ENCODE results near the gene KRT33A.
"Not testable (repeated sequence)": the region's sequence is repeated elsewhere in the genome, so short reads cannot be mapped to it uniquely, and the experiment has no call there.

Gene KRT33A

DNA sequence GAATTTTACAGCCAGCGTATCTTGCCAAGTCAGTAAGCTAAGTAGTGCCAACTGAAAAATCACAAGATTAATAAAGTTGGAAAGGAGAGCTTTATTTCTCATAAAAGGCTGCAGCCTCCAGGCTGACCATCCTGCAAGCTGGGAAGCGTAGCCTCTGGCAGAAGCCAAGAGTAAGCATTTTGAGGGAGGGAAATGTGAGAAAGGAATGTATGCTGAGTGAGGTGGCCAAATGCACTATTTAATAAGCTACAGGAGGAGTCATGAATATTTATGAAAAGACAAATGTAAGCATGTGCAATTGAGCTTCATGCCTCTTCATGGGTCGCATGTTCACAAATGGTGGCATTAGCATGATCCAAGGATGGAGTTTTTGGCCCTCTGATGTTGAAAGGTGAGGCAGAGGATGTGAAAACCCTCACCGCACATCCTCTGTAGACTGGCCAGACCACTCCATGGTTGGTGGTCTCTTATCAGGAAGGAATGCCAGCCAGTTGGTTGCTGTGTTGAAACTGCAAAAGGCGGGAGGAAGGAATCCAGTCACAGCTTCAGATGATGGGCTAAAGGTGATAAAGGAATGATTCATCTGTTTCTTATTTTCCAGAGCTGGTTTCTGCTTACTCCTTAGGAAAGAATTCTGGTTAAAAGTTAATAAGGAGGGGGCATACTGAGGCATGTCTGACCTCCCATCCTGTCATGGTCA, 9.8 kb upstream of the KRT33A start:
- no peak for DNase-seq

GRCh38 chr17:41354536-41354935, 3.9 kb upstream of the KRT33A start:
- DNase-seq: no peak

DNA sequence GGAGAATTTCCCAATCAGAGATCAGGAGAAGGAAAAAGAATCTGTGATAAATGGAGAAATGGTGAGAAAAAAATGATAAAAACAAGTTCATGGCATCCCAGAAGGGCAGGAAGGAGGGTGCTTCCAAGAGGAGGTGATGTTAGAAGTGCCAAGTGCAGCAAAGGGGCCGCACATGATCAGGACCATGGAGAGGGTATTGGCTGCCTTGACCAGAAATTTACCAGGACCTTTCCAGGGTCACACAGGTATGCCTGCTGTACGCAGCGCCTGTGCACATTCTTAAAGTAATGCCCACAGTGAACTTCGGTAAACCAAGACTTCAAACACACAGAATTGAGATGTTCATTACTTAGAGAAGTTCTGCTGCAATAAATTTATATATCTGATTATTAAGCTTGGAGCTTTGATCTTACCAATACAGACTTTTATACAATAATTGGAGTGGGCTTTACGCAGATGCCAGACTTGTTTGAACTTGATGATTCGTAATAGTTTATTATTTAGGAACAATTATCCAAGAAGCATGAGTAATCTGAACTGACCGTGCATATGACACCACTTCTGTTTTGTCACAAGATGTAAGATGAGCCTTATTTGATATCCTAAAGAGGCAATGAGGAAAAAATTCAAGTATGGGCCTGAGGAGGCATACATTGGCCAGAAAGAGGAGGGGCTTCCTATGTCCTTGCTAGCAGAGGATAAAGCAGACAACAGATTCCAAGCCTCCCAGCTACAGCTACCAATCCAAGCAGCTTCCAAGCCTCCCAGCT, 2.2 kb upstream of the KRT33A start:
- no peak for DNase-seq

DNA sequence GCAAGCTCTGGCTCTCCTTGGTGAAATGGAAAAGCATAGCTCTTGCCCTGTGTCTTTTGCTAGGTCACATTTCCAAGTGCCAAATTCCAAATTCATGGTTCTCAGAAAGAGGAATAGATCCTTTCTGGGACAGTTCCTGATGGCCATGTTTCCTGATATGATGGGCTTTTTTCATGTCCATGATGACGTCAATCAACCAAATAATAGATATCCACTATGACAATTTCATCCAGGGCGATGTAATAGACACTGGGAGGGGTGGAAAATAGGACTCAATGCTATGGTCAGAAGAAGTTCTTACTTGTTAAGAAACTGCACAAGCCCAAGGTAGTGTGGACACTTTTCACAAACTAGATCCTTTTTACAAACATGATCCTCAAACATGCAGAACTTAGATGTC, 549 bp upstream of the KRT33A start:
- DNase-seq: no peak

- DNase-seq: no peak
Measured at GRCh38 chr17:41347869-41348760, 2.5 kb downstream of the KRT33A start.

DNA sequence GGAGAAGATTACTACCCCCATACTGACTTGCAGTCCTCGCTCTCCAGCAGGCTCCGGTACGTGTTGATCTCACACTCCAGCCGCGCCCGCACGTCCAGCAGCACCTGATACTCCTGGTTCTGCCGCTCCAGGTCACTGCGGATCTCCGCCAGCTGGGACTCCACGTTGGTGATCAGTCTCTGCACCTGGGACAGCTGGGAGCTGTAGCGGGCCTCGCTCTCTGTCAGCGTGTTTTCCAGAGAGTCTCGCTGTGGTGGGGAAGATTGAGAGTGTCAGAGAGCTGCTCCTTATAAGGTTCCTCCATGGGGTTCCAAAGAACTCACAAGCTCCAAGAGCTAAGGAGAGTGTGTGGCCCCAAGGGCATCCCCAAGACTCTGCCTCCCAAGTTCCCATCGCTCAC, 4.2 kb downstream of the KRT33A start:
- DNase-seq: not testable (repeated sequence)

DNA sequence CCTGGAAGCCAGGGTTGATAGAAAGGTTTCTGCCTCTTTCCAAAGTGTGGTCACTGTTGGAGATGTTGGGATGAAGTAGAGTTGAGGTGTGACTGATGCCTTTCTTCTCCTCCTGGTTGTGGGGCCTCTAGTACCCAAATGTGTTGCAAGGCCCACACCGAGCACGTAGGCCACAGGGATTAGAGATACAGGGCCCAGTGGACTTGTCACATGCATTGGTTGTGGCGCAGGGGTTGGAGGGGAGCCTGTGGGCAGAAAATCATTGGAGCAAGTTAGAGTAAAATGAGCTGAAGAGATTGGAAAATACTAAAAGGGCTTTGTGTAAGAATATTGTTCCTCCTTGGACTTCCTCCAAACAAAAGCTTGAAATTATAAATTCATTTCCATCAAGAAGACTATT, 4.6 kb downstream of the KRT33A start:
- no peak for DNase-seq

DNA sequence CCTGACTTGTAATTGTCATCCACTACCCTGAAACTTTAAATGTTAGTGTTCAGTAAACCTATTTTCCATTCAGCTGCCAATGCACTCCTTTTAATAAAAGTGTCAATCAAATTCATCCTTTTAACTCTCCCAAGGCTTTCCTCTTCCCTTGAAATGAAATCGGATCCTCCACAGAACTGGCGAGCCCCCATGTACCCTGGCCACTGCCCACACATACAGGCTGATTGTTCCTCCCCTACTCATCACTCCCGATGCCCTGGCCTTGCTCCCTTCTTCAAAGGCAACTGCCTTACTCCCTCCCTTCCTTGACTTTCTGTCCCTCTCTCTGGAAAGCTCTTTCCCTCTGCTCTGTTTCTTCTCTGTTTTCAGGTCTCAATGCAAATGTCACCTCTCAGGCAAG, 7.6 kb downstream of the KRT33A start:
- DNase-seq: no peak

- peak; percentile 55 for DNase-seq
Measured at GRCh38 chr17:41340934-41341861, 9.4 kb downstream of the KRT33A start.

DNA sequence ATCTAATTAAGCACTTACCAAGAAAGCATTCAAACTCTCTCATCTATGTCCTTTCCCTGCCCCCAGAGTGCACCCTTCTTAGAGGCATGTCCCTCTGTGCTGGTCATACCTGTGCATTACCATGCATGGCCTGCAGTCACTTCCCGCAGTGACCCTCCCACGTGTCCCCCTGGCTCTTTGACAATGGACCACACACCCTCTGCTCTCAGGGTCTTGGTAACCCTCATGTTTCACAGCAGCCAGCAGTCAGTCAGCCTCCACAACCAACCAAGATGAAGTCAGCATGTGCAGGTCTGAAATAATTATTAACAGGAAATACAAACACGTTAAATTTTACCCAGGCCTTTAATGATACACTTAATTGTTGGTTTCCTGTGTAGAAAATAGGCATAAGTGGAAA, 10.1 kb downstream of the KRT33A start:
- DNase-seq: no peak

DNA sequence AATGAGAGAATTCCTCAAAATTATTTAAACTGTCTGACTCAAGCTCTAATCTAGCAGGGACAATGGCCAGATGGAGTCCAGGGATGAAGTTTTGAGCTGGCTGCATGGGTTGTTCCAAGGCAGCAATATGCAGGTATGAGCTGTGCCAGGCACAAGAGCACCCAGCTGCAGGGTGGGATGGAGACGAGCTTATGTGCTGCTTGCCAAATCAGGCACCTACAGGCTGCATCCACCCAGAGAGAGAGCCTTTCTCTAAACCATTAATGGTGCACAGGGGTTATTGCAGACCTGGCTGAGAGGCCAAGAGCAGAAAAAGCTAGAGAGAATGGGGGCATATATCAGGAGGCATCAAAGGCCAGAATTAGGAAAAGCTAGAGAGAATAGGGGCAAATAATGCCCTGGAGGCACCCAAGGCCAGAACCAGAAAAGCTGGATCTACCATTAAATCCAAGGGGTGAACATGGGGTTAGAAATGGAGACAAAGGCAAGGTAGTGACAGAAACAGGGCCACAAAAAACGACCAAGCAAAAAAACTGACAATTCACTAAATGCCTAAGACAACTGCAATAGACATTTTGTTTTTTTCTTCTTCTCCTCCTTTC, 11.0 kb downstream of the KRT33A start:
- DNase-seq: no peak

DNA sequence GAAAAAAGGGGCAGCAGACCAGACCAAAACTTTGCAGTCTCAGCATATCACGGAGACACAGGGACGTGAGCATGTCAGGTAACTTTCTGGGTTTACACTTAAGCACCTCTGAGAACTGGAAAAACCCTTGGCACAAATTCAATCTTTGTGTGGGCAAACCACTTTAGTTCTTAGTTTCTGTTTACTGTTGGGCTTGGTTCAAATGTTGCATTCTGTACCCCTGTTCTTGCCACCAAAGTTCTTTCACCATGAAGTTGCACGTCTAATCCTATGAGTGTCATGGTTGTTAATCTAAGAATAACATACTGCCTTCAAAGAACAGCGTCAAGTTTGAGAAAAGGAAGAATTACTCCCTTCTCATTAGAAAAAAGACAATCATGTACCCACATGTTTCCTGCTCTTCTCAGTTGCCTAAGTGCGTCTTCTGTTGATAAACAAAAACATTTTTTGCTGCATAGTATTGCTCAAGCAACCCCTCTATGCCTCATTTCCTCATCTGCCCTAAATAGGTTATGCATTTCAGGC, 11.6 kb downstream of the KRT33A start:
- peak; percentile 46 for DNase-seq

GRCh38 chr17:41335747-41336146, 14.9 kb downstream of the KRT33A start:
- DNase-seq: no peak

DNA sequence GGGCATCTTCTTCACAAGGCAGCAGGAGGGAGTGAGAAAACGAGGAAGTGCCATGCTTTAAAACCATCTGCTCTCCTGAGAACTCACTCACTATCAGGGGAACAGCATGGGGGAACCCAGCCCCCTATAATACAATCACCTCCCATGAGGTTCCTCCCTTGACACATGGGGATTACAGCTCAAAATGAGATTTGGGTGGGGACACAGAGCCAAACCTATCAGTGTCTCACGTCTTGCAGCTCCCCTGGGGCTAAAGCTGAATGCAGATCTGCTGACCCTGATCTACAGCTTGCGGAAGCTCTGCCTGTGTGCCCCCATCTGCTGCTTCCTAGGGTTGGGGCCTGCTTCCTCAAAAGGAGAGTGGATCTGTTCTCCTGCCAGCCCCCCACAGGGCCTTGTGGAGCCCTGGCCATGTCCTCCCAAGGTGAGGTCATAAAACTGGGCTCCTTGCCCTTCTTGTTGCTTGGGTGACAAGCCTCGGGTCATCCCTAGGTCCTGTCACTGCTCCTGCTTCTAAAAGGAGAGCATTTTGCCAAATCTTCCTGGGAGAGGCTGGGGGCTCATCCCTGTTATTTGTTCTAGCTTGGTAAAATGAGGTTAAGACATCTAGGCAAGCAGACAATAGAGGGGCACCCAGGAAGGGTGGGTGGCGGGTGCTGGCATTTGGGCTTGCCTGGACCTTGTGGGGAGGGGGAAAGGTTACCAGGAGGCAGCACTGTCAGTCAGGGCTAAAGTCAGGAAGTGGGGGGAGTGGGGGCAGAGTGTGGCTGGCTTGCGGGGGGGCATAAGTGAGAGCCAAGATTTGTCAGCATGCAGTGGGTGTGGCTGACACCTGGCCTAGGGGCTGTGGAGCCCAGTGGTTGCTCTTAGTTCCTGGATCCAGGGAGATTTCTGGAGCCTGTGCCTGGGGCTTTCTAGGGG, 16.0 kb downstream of the KRT33A start:
- no peak for DNase-seq

DNA sequence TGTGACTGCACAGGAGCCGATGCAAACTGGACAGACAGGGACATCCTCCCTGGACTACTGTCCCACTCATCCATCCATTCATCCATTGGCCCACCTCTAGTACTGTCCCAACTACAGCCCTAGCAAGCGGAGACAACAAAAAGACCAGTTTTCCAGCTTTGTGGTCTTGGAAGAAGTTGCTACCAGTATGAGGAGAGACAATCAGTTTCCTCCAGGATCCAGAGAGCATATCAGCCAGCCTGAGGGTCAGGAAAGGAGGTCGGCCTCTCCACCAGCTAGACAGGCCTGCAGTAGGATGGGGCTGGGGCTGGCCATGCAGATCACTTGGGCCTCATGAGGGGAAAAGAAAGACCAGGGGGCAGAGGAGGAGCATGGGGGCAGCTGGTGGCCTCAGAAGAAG, 16.8 kb downstream of the KRT33A start:
- DNase-seq: no peak

DNA sequence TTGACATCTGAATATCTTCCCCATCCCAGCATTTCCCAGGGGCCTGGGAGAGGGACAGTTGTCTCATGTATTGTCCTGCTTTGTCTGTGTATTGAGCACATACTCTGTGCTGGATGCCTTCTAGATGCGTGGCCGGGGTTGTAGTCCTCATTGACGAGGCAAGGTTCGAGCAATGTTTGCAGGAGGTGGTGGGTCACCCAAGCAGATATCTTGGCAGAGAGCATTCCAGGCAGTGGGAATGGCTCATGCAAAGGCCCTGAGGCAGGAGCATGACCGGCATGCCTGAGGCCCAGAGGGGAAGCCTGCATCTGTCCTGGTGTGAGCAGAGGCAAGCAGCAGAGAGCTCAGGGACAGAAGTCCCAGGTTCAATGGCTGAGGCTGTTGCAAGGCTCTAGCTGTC, 17.5 kb downstream of the KRT33A start:
- no peak for DNase-seq

DNA sequence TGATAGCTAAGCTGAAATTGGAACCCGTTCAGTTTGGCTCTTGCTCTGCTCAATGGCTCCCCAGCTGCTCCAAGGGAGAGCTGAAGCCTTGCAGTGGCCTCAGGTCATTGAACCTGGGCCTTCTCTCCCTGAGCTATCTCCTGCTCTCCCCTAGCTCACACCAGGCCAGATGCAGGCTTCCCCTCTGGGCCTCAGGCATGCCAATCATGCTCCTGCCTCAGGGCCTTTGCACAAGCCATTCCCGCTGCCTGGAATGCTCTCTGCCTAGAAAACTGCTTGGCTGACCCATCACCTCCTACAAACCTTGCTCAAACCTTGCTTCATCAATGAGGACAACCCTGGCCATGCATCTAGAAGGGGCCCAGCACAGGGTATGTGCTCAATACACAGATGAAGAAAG, 18.4 kb downstream of the KRT33A start:
- no peak for DNase-seq

- DNase-seq: no peak
Measured at GRCh38 chr17:41331606-41332005, 19.0 kb downstream of the KRT33A start.

GRCh38 chr17:41329279-41329948, 21.2 kb downstream of the KRT33A start:
- no peak for DNase-seq

GRCh38 chr17:41328207-41328606, 22.4 kb downstream of the KRT33A start:
- no peak for DNase-seq

All from CD4-positive, alpha-beta T cell treated with Interleukin-15 for 1 hour (primary cell).